BE2C (cell line): ENCODE data around the gene WFDC2.

ENCODE experiments used
- DNase-seq: peaks from one replicate; pipeline ENCODE4 v3.0.0-alpha.2; 2020
- H3K27me3 ChIP-seq: fragments of 250-450 bp; sonication (Bioruptor Pico); 2 replicates; pipeline ENCODE4 v1.5.1; 2020; ENCODE audit warnings: mild to moderate bottlenecking
- H3K36me3 ChIP-seq: fragments of 250-450 bp; sonication (Bioruptor Pico); 2 replicates; pipeline ENCODE4 v1.5.1; 2020; ENCODE audit warnings: mild to moderate bottlenecking
- H3K4me1 ChIP-seq: fragments of 250-450 bp; sonication (Bioruptor Pico); 2 replicates; pipeline ENCODE4 v1.5.1; 2020
- H3K4me3 ChIP-seq: 2 replicates; pipeline ENCODE4 v1.5.1; 2011; ENCODE audit warnings: low read depth, low read length
- H3K9me3 ChIP-seq: fragments of 250-450 bp; sonication (Bioruptor Pico); 2 replicates; pipeline ENCODE4 v1.5.1; 2020
- TF ChIP-seq, protein P1 (sequence below): IDR thresholded peaks from 2 replicates; pipeline ENCODE4 v1.5.1; 2012; ENCODE audit warnings: mild to moderate bottlenecking, low read depth, low read length

The WFDC2 gene

DNA sequence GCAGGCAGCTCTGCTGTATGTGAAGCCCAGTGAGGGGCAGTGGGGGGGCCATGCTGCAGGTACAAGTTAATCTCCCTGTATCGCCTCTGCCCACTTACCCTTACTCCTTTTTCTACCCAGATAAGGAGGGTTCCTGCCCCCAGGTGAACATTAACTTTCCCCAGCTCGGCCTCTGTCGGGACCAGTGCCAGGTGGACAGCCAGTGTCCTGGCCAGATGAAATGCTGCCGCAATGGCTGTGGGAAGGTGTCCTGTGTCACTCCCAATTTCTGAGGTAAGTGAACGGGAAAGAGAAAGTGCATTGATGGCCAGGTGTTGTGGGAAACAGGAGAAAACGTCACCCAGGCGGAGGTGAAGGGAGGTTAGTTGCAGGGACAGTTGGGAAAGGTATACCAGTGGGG, 10.3 kb downstream of the WFDC2 start:
- TF ChIP-seq, protein P1, sequence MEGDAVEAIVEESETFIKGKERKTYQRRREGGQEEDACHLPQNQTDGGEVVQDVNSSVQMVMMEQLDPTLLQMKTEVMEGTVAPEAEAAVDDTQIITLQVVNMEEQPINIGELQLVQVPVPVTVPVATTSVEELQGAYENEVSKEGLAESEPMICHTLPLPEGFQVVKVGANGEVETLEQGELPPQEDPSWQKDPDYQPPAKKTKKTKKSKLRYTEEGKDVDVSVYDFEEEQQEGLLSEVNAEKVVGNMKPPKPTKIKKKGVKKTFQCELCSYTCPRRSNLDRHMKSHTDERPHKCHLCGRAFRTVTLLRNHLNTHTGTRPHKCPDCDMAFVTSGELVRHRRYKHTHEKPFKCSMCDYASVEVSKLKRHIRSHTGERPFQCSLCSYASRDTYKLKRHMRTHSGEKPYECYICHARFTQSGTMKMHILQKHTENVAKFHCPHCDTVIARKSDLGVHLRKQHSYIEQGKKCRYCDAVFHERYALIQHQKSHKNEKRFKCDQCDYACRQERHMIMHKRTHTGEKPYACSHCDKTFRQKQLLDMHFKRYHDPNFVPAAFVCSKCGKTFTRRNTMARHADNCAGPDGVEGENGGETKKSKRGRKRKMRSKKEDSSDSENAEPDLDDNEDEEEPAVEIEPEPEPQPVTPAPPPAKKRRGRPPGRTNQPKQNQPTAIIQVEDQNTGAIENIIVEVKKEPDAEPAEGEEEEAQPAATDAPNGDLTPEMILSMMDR = no peak

DNA sequence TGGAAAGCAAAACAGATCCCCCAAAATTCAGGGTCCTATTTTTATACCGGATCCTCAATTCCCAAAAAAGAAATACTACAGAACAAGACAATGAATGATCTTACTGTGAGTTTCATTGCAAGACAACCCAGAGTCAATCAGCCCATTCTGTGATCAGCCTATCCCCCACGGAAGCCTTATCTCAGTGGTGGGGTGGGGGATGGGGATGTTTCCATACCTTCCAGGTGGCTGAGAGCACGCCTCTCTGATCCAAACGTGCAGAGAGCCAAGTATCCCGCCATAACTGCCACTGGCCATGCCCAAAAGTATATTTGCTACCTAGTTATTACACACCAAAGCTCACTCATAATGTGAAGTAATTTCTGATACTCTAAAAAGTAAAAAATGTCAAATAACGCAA, 15.1 kb downstream of the WFDC2 start:
- Histone ChIP-seq H3K4me1 (peaks cover 6% of the 10 kb centered on the region), H3K27me3 (peaks cover 62% of the 10 kb centered on the region), H3K9me3 (no peaks in the 10 kb centered on the region), H3K36me3 (no peaks in the 10 kb centered on the region), H3K4me3 (no peak overlapping the region)
- TF ChIP-seq, protein P1 = no peak
- DNase-seq = no peak

More for the DNA sequence above, 10.3 kb downstream of the WFDC2 start:
- Histone ChIP-seq H3K27me3 (peaks cover 65% of the 10 kb centered on the region), H3K9me3 (no peaks in the 10 kb centered on the region), H3K4me3 (no peak overlapping the region), H3K36me3 (no peaks in the 10 kb centered on the region), H3K4me1 (no peaks in the 10 kb centered on the region)
- no peak for DNase-seq

DNA sequence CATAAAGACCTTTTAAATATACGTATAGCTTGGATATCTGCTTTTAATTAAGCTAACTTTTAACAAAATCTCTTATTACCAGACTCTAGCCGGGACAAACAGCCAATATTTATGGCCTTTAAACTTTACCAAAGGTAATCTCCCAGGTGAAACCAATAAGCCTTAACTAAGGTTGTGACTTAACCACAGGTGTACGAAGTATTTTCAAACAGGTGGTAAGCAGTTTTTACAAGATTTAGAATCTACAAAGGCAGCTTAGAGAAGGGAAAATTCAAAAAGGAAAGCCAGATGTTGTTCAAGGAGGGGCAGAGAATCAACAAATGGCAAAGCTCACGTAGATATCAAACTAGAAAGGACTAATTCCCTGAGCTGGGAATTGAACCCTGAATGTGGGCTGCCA, 15.8 kb downstream of the WFDC2 start:
- Histone ChIP-seq H3K9me3 (no peaks in the 10 kb centered on the region), H3K4me1 (peaks cover 6% of the 10 kb centered on the region), H3K4me3 (no peak overlapping the region), H3K27me3 (peaks cover 55% of the 10 kb centered on the region), H3K36me3 (no peaks in the 10 kb centered on the region)
- TF ChIP-seq, protein P1 = no peak
- DNase-seq = no peak

DNA sequence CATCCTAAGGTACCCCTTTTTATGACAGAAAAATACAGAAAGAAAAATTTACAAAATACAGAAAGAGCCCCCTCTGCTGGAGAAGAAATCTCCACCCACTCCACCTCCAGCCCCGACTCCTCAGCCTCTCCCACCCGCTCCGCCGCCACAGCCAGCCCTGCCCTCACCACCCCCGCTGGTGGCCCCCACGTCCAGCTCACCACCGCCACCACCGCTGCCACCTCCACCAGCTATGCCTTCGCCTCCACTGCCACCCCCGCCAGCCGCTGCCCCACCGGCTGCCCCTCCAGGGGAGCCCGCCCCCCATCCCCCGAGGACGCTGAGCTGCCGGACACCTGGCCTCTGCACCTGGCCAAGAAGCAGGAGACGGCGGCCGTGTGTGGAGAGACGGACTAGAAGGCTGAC, 17.7 kb downstream of the WFDC2 start:
- Histone ChIP-seq H3K9me3 (no peaks in the 10 kb centered on the region), H3K36me3 (no peaks in the 10 kb centered on the region), H3K27me3 (peaks cover 41% of the 10 kb centered on the region), H3K4me3 (no peak overlapping the region), H3K4me1 (peaks cover 6% of the 10 kb centered on the region)
- no peak for DNase-seq
- TF ChIP-seq, protein P1 = peak; percentile 28; the same call in 1 of the 2 replicates

DNA sequence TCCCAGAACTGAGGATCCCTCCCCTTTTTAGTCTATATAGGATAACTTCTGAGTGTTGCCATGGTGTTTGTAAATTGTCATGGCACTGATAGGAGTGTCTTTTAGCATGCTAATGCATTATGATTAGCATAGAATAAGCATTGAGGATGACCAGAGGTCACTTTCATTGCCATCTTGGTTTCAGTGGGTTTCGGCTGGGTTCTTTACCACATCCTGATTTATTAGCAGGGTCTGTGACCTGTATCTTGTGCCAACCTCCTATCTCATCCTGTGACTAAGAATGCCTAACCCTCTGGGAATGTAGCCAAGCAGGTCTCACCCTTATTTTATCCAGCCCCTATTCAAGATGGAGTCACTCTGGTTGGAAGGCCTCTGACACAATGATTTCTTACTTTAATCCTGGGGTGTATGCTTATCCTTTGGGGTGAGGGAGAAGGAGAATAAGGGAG, 19.6 kb downstream of the WFDC2 start:
- H3K9me3 ChIP-seq = no peaks in the 10 kb centered on the region
- peaks cover 6% of the 10 kb centered on the region for H3K4me1 ChIP-seq
- H3K27me3 ChIP-seq = peaks cover 22% of the 10 kb centered on the region
- TF ChIP-seq, protein P1 = no peak
- no peak for DNase-seq
- H3K4me3 ChIP-seq = no peak overlapping the region
- no peaks in the 10 kb centered on the region for H3K36me3 ChIP-seq

DNA sequence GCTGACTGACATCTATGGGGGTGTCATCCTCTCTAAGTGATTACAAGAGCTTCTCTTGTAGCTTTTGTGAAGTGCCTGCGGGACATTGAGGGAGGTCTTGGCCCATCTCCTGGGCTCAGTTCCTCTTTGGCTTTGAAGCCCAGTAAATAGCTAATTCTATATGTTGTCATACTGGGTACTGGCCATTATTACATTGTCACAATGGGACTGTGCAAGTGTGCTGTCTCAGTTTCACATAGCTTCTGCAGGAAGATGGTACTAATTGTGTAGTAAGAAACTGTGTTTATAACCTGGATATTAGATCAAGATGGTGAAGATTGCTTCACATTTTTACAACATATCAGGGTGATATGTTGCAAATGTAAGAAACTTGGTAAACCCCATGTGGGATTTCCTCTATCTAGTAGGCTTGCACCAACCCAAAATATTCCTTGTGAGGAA, 26.0 kb downstream of the WFDC2 start:
- H3K36me3 ChIP-seq = no peaks in the 10 kb centered on the region
- no peaks in the 10 kb centered on the region for H3K4me1 ChIP-seq
- no peaks in the 10 kb centered on the region; the same call in 1 of the 2 replicates for H3K9me3 ChIP-seq
- no peak for DNase-seq
- peaks cover 45% of the 10 kb centered on the region for H3K27me3 ChIP-seq
- no peak overlapping the region for H3K4me3 ChIP-seq
- TF ChIP-seq, protein P1 = no peak
